ENCODE measurements around the gene PLEKHH3.
"Not testable (repeated sequence)": the region's sequence is repeated elsewhere in the genome, so short reads cannot be mapped to it uniquely, and the experiment has no call there.

Gene PLEKHH3

DNA sequence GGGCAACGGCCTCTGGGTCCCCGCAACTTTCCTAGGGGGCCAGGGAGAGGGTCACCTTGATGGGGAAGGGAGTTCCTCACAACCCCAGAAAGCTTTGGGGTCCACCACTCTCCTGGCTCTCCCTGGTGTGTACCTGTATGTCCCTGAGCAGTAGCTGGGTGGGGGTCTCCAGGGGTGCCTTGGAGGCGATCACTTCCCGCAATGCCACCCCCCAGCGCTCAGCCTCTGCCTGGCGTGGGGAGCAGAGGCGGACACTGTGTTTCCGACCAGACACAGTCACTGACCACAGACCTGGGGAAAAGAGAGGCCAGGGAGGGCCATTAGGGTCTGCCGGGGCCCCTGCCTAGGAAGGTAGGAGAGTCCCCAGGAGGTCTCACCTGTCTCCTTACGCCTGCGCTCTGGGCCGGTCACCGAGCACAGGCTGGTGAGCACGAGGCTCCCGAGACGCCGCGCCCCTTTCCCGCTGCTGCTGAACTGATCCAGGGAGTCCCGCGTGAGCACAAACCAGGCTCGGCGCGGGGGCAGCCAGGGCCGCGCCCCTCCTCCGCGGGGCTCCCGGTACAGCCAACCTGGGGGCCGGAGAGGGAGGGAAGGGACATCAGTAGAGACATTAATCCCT is 3.4 kb downstream of the PLEKHH3 start:
- Mint-ChIP-seq H3K4me3 (no peak overlapping the region), H3K27ac (no peak overlapping the region), H3K9me3 (no peaks in the 10 kb centered on the region), H3K27me3 (peaks cover 87% of the 10 kb centered on the region), H3K36me3 (peaks cover 4% of the 10 kb centered on the region), H3K4me1 (peaks cover 45% of the 10 kb centered on the region)
- CTCF ChIA-PET, result interaction anchor here (0.6 kb wide), 1 partner anchor 65 kb away, joined by 3 read pairs; no protein-coding TSS in a partner anchor
- DNase-seq, result no peak

DNA sequence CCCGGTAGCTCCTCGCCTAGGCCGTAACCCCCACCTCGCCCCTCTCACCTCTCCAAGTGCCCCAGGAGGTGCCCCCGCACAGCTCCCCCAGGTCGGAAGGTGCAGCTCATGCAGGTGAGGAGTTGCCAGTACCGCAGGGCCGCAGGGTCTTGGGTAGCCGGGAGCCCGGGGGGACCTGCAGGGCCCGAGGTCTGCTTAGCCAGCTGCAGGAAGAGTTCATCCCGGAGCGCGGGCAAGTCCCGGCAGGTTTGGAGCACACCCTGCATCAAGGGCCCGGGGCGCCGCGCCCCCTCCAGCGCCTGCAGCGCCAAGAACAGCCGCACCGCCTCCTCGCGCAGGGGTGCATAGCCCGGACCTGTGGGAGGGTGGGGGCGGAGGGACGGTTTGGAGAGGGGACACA is 4.8 kb downstream of the PLEKHH3 start:
- Mint-ChIP-seq H3K27ac (no peak overlapping the region), H3K9me3 (no peaks in the 10 kb centered on the region), H3K36me3 (peaks cover 4% of the 10 kb centered on the region), H3K4me3 (no peak overlapping the region), H3K27me3 (peaks cover 97% of the 10 kb centered on the region), H3K4me1 (peaks cover 35% of the 10 kb centered on the region)
- no peak for DNase-seq
- CTCF ChIA-PET, result interaction anchor here (1.1 to 6.6 kb wide), 3 partner anchors 8 to 94 kb away, joined by 3 to 33 read pairs (median 3); partner anchors contain the start of gene CCR10

DNA sequence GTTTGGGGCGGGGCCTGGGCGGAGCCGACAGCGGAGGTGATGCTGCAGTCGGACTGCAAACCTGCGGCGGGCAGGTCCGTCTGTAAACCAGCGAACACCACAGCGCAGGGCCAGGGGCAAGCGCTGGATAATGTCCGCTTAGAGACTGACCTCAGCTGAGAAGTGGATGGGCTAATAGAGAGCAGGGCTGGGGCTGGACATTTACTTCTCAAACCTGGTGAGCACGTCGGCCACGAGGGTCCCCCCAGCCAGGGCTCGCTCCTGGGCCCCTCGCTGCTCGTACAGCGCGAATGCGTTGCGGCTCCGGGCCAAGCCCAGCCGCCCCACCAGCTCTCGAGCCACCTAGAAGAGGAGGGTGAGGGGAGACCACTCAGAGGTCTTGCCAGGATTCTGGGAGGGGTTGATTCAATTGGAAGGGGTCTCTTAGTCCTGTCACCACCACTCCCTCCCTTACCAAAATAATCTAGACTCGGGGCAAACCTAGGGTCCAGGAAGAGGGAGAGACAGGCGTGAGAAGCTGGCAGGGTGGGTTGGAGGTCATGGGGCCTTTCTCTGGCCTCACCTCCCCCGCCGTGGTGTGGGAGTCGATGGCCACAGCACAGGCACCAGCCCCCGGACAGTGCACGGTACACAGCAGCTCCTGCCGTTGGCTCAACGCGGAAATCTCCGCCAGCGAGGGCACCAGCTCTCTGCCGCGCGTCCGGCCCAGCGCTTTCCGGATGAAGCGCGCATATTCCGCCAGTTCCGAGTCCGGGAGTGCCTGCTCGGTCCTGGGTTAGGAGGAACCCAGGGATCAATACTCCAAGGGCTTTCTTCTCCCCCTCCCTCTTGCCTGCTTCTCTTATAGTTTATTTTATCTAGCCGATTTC is 5.8 kb downstream of the PLEKHH3 start:
- H3K4me3 Mint-ChIP-seq, result peak overlapping the region; percentile 67
- DNase-seq, result no peak
- peaks cover 4% of the 10 kb centered on the region for H3K36me3 Mint-ChIP-seq
- no peaks in the 10 kb centered on the region for H3K9me3 Mint-ChIP-seq
- no peak overlapping the region for H3K27ac Mint-ChIP-seq
- H3K27me3 Mint-ChIP-seq, result peaks cover 88% of the 10 kb centered on the region
- peaks cover 28% of the 10 kb centered on the region for H3K4me1 Mint-ChIP-seq
- CTCF ChIA-PET, result interaction anchor here (0.7 to 6.6 kb wide), 4 partner anchors 9 to 93 kb away, joined by 3 to 33 read pairs (median 3); partner anchors contain the start of genes CCR10 and PSMC3IP

DNA sequence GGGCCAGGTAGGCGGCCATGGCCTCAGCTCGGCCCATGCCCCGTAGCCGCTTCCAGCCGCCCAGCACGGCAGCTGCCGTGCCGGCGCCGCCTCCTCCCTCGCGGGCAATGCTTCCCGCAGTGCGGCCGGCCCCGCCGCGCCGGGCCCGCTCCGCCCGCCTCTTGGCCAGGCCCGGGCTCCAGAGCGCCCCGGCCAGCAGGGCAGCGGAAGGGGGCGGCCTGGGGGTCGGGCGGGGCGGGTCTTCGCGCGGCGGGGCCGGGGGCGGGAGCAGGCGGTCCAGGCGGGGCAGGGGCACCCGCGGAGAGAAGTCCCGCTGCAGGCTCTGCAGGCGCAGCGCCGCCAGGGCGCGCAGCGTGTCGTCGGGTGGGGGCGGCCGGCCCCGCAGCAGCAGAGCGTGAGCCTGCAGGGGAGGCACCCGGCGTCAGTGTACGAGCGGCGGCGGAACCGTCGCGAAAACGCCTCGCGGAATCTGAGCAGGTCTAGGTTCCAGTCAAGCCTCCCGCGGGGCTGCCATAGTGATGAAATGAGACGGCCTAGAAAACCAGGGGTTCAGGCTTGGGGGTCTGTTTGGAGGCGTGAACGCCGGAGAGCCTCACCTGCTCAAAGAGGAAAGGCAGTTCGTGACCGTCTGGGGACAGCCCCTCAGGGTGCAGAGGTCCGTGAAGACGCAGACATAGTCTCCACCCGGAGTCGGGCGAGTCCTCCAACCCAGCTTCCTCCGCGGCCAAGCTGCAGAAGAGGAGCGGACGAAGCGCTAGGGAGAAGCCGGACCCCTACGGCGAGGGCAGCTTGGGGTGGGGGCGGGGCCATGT is 6.6 kb downstream of the PLEKHH3 start:
- Mint-ChIP-seq H3K36me3 (peaks cover 4% of the 10 kb centered on the region), H3K27ac (no peak overlapping the region), H3K4me3 (peak overlapping the region; percentile 67), H3K4me1 (peaks cover 28% of the 10 kb centered on the region), H3K27me3 (peaks cover 79% of the 10 kb centered on the region), H3K9me3 (no peaks in the 10 kb centered on the region)
- CTCF ChIA-PET, result interaction anchor here (0.7 to 6.6 kb wide), 2 partner anchors 10 to 92 kb away, joined by 3 to 33 read pairs; partner anchors contain the start of genes CCR10 and PSMC3IP
- peak; percentile 64 for DNase-seq

DNA sequence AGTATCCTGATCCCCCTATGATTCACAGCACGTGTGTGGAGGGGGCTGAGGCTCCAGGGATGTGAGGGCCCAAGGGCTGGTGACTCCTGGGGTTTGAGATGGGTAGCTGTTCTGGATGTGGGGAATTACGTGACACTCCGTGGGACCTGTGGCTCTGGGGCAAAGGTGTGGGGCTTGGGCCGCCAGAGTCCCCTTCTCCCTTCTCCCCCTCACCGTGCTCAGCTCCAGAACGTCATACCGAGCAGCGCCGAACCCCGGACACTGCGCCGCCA is 7.2 kb downstream of the PLEKHH3 start:
- Mint-ChIP-seq H3K4me3 (no peak overlapping the region), H3K36me3 (peaks cover 4% of the 10 kb centered on the region), H3K9me3 (no peaks in the 10 kb centered on the region), H3K27ac (no peak overlapping the region), H3K27me3 (peaks cover 74% of the 10 kb centered on the region), H3K4me1 (peaks cover 24% of the 10 kb centered on the region)
- CTCF ChIA-PET, result interaction anchor here (6.6 kb wide), 1 partner anchor 10 kb away, joined by 33 read pairs; the partner anchor contains the start of gene CCR10
- no peak for DNase-seq

DNA sequence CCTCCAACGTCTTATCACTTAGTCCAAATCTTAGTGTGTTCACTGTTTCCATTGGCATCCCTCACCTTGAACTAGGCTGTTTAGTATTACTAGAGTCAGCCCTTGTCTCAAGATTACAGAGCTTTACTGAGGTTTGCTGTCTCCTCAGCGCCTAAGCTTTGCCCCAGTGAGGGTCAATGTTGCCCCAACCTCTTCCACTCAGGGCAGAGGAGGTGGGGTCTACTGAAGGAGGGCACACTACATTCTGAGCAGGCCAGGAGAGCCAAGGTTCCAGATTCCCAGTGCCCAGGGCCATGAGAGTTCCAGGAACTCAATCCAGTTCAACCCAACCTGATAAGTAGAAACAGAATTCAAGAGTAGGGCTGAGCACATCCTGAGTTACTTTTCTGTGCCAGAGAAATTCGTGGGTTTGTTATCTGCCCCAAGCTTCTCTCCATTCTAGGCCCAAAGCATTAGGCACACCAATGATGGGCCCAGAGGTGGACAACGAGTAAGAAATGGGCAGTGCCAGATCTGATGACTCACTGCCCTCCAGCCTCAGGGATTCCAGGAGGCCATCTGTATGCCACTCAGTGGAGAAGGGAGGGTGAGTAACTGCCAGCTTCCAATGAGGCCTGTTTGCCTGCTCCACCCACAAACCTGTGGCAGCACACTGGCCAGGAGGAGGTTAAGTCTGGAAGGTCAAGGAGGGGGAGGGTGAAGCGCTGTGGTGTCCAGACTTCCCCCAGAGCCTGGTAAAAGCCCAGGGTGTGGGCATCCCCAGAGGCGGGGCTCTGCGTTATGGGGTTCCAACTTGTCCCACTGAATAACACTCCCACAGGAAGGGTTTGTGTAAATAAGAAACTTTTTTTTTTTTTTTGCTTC is 9.5 kb downstream of the PLEKHH3 start:
- Mint-ChIP-seq H3K27me3 (peaks cover 51% of the 10 kb centered on the region), H3K4me3 (no peak overlapping the region), H3K27ac (no peak overlapping the region), H3K36me3 (peaks cover 4% of the 10 kb centered on the region), H3K9me3 (no peaks in the 10 kb centered on the region), H3K4me1 (peaks cover 18% of the 10 kb centered on the region)
- DNase-seq, result no peak
- CTCF ChIA-PET, result interaction anchor here (1.3 to 6.6 kb wide), 3 partner anchors 12 to 96 kb away, joined by 4 to 33 read pairs (median 4); partner anchors contain the start of gene CCR10

DNA sequence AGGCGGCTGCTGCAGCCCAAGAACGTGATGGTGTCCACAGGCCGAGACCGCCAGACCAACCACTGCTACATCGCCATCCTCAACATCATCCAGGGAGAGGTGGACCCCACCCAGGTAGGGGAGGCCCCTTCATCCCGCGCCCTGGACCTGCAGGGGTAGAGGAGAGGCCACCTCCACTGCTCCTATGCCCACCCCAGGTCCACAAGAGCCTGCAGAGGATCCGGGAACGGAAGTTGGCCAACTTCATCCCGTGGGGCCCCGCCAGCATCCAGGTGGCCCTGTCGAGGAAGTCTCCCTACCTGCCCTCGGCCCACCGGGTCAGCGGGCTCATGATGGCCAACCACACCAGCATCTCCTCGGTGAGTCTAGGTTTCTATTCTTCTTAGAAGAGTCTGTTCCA is 10.7 kb downstream of the PLEKHH3 start:
- peaks cover 39% of the 10 kb centered on the region for H3K27me3 Mint-ChIP-seq
- not testable (repeated sequence) for H3K4me3 Mint-ChIP-seq, H3K9me3 Mint-ChIP-seq, H3K36me3 Mint-ChIP-seq, DNase-seq, H3K27ac Mint-ChIP-seq
- peaks cover 12% of the 10 kb centered on the region for H3K4me1 Mint-ChIP-seq
- CTCF ChIA-PET, result interaction anchor here (1.3 to 6.6 kb wide), 3 partner anchors 14 to 97 kb away, joined by 4 to 33 read pairs (median 4); partner anchors contain the start of gene CCR10

DNA sequence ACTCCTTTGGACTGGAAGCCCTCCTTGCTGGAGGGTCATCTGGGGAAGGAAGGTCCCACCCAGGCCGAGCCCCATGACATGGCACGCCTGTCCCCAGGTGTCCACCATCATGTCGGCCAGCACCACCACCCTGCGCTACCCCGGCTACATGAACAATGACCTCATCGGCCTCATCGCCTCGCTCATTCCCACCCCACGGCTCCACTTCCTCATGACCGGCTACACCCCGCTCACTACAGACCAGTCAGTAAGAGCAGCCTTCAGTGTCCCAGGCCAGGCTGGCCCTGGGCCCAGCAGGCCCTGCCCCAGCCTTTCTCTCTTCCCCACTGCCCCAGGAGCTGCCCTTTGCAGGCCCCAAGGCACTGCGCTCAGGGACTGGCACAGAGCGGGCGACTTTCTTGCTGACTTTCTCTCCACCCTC is 11.2 kb downstream of the PLEKHH3 start:
- peaks cover 2% of the 10 kb centered on the region for H3K36me3 Mint-ChIP-seq
- CTCF ChIA-PET, result interaction anchor here (0.6 to 1.6 kb wide), 2 partner anchors 10 to 87 kb away, joined by 3 to 4 read pairs; no protein-coding TSS in a partner anchor
- DNase-seq, result no peak
- no peak overlapping the region for H3K27ac Mint-ChIP-seq
- H3K4me3 Mint-ChIP-seq, result no peak overlapping the region
- peaks cover 6% of the 10 kb centered on the region for H3K4me1 Mint-ChIP-seq
- H3K27me3 Mint-ChIP-seq, result peaks cover 33% of the 10 kb centered on the region
- no peaks in the 10 kb centered on the region for H3K9me3 Mint-ChIP-seq

DNA sequence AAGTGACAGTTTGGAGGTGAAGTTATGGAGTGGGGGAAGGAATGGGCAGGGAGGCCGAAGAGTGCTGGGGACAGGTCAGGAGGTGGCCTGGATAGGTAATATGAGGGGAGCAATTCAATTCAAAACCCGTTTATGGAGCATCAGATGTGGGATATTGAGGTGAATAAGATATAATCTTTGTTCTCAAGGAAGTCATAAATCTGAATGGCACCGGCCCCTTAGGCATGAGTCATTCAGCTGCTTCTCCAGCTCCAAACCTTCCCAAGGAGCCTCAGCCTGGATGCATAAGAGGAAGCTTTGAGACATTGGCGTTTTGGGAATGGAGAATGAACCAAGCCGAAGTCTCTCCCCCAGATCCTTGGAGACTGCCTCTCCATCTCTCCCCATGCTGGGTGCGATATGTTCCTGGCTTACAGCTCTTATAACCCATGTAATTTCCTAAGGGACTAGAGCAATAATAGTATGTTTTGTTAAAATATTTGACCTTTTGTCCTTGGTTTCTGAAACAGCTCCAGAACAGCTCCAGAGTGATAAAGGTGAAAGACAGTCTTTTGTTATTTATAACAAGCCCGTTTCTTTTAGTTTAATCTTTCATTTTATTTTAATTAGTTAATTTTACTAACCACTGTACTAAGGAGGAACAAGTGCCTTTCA is 16.0 kb downstream of the PLEKHH3 start:
- DNase-seq, result no peak
- H3K27me3 Mint-ChIP-seq, result peaks cover 13% of the 10 kb centered on the region
- H3K9me3 Mint-ChIP-seq, result no peaks in the 10 kb centered on the region
- CTCF ChIA-PET, result no interaction called here
- H3K4me3 Mint-ChIP-seq, result no peak overlapping the region
- no peak overlapping the region for H3K27ac Mint-ChIP-seq
- peaks cover 15% of the 10 kb centered on the region for H3K4me1 Mint-ChIP-seq
- no peaks in the 10 kb centered on the region for H3K36me3 Mint-ChIP-seq

DNA sequence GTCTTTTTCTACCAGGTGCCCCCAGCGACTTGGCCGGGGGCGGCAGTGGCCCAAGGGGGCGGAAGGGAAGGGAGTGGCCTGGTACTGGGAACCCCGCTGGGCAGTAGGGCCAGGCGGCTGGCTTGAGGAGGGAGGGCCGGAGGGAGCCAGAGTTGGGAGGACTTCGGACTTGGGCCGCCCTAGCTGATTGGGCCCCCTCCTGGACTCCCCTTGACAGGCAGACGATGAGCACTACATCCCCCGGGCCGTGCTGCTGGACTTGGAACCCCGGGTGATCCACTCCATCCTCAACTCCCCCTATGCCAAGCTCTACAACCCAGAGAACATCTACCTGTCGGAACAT is 16.9 kb downstream of the PLEKHH3 start:
- not testable (repeated sequence) for DNase-seq, H3K27ac Mint-ChIP-seq, H3K9me3 Mint-ChIP-seq, H3K36me3 Mint-ChIP-seq
- Mint-ChIP-seq H3K27me3 (peaks cover 19% of the 10 kb centered on the region), H3K4me1 (peaks cover 15% of the 10 kb centered on the region), H3K4me3 (peak overlapping the region; percentile 80)
- CTCF ChIA-PET, result interaction anchor here (1.6 kb wide), 1 partner anchor 18 kb away, joined by 3 read pairs; no protein-coding TSS in a partner anchor

DNA sequence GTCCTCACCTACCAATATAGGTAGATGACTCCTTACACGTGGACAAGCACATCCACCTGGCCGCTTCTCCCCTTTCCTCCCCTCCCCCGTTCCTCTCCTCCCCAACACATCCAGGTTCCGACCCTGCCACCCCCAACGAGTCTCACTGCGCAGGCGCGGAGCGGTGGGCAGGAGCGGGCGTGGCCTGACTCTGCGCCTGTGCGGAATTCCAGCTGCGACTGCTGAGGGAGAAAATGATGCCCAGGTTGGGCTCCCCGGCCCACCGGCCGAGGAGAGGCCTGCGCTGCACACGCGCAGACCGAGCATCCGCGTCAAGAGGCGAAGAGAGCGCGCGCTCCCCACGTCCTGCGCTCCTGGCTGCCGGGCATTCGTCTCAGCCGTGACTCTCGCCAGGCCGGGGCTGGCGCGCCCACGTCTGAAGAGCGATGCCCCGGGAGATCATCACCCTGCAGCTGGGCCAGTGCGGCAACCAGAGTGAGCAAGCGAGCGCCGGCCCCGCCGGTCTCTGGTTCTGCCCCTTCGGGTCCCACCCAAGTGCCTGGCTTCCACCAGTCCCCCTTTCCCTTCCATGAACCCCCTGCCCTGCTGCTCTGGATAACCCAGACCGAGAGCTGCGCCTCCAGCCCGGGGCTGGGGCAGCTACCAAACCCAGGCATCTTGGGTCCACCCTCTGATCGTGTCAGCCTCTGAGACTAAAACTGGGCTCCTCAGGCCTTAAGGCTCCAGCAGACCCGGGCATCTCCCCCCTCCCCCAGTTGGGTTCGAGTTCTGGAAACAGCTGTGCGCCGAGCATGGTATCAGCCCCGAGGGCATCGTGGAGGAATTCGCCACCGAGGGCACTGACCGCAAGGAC is 17.5 kb downstream of the PLEKHH3 start, which contains the start of gene TUBG2:
Gene TUBG2 (plus strand): TSS at position 206 of the 853 bp plus-strand sequence. CDS start 220 bp downstream, at position 426.
- H3K27ac Mint-ChIP-seq, result peak within 1 kb of the TSS; percentile 26
- no peaks in the 10 kb centered on the region for H3K36me3 Mint-ChIP-seq
- peaks cover 15% of the 10 kb centered on the region for H3K4me1 Mint-ChIP-seq
- H3K4me3 Mint-ChIP-seq, result peak within 1 kb of the TSS; percentile 80
- peaks cover 25% of the 10 kb centered on the region for H3K27me3 Mint-ChIP-seq
- CTCF ChIA-PET, result interaction anchor here (1.1 to 1.6 kb wide), 2 partner anchors 18 to 21 kb away, joined by 3 read pairs; no protein-coding TSS in a partner anchor
- DNase-seq, result peak; percentile 77
- no peaks in the 10 kb centered on the region for H3K9me3 Mint-ChIP-seq

Measured in activated naive CD4-positive, alpha-beta T cell treated with anti-CD3 and anti-CD28 coated beads, Interleukin-2, amount 10 ng/mL, durations not matched to agents 7 days and 5 days (primary cell).